ENCODE measurements around the gene NRM.
"Not testable (repeated sequence)": the region's sequence is repeated elsewhere in the genome, so short reads cannot be mapped to it uniquely, and the experiment has no call there.

Gene NRM

GRCh38 chr6:30664994-30665767, 25.6 kb downstream of the NRM start:
- DNase-seq (ENCODE audit: low read depth) = no peak

- not testable (repeated sequence) for DNase-seq (ENCODE audit: low read depth)
These were observed 32.9 kb downstream of the NRM start for GRCh38 chr6:30657922-30658321.

GRCh38 chr6:30657454-30657853, 33.3 kb downstream of the NRM start:
- no peak for DNase-seq (ENCODE audit: low read depth)

GRCh38 chr6:30656513-30656912, 34.3 kb downstream of the NRM start:
- DNase-seq (ENCODE audit: low read depth) = no peak

GRCh38 chr6:30655743-30656094, 35.1 kb downstream of the NRM start:
- no peak for DNase-seq (ENCODE audit: low read depth)

GRCh38 chr6:30654798-30655742, 35.7 kb downstream of the NRM start:
- no peak for DNase-seq (ENCODE audit: low read depth)

GRCh38 chr6:30651143-30651542, 39.6 kb downstream of the NRM start:
- DNase-seq (ENCODE audit: low read depth) = no peak

- DNase-seq (ENCODE audit: low read depth) = peak; percentile 59
These were observed 43.3 kb downstream of the NRM start for GRCh38 chr6:30647242-30648116.

GRCh38 chr6:30646450-30647241, 44.1 kb downstream of the NRM start, which contains the start of gene C6orf136:
Gene C6orf136 (plus strand): TSS chr6:30647133. CDS start chr6:30647232, 99 bp downstream.
- DNase-seq (ENCODE audit: low read depth) = peak; percentile 87

GRCh38 chr6:30645989-30646388, 44.8 kb downstream of the NRM start:
- DNase-seq (ENCODE audit: low read depth) = no peak

GRCh38 chr6:30644769-30645168, 46.0 kb downstream of the NRM start:
- DNase-seq (ENCODE audit: low read depth) = no peak

GRCh38 chr6:30643656-30644055, 47.1 kb downstream of the NRM start:
- no peak for DNase-seq (ENCODE audit: low read depth)

- DNase-seq (ENCODE audit: low read depth) = no peak
These were observed 49.7 kb downstream of the NRM start for GRCh38 chr6:30641048-30641447.

- no peak for DNase-seq (ENCODE audit: low read depth)
These were observed 50.3 kb downstream of the NRM start for GRCh38 chr6:30640481-30640880.

Data from activated gamma-delta T cell treated with anti-CD3 and anti-CD28 coated beads, Interleukin-2, amount 50 U/mL, for 16 hours (primary cell).